Activated naive CD8-positive, alpha-beta T cell treated with anti-CD3 and anti-CD28 coated beads, Interleukin-2, amount 10 ng/mL, durations not matched to agents 7 days and 5 days (primary cell): Measurements from ENCODE around the gene DMWD. TPM values are rescaled to one million over a fixed set of nuclear protein-coding genes. Genes with fewer than 3 reads are reported as not detected.

Source experiments
- ATAC-seq: fragments of 150-1000 bp; cut with Tn5 transposase; one replicate; pipeline ENCODE4 v1.10.0; 2021; ENCODE audit warnings: low read depth, moderate library complexity
- POLR2A ChIA-PET: fragments of 350-600 bp; sonication (Branson Sonifier 250); formaldehyde crosslinking; loops from one replicate; lab custom pipeline; 2021; ENCODE audit warnings: antibody characterized with exemption; lab: Charles Lee
- DNase-seq: peaks from one replicate; pipeline ENCODE4 v3.0.0; 2021
- H3K27ac Mint-ChIP-seq: one replicate; pipeline ENCODE4 v1.8.0; 2022; ENCODE audit warnings: mild to moderate bottlenecking, mixed read lengths
- H3K27me3 Mint-ChIP-seq: one replicate; pipeline ENCODE4 v1.8.0; 2022; ENCODE audit warnings: mild to moderate bottlenecking, moderate library complexity, mixed read lengths
- H3K36me3 Mint-ChIP-seq: one replicate; pipeline ENCODE4 v1.8.0; 2021; ENCODE audit warnings: mild to moderate bottlenecking, mixed read lengths
- H3K4me1 Mint-ChIP-seq: one replicate; pipeline ENCODE4 v1.8.0; 2021; ENCODE audit warnings: mixed read lengths
- H3K4me3 Mint-ChIP-seq: one replicate; pipeline ENCODE4 v1.8.0; 2022; ENCODE audit warnings: mild to moderate bottlenecking, moderate library complexity, mixed read lengths
- H3K9me3 Mint-ChIP-seq: one replicate; pipeline ENCODE4 v1.8.0; 2021; ENCODE audit warnings: mixed read lengths
- total RNA-seq, 2 experiments: library from RNA; stranded (reverse); gene quantifications; one replicate each; pipeline ENCODE4 v1.2.3, GENCODE V29; 2021

DMWD gene
- total RNA-seq, 2 experiments from 2014 or later: 47.0 to 50.6 TPM

DNA sequence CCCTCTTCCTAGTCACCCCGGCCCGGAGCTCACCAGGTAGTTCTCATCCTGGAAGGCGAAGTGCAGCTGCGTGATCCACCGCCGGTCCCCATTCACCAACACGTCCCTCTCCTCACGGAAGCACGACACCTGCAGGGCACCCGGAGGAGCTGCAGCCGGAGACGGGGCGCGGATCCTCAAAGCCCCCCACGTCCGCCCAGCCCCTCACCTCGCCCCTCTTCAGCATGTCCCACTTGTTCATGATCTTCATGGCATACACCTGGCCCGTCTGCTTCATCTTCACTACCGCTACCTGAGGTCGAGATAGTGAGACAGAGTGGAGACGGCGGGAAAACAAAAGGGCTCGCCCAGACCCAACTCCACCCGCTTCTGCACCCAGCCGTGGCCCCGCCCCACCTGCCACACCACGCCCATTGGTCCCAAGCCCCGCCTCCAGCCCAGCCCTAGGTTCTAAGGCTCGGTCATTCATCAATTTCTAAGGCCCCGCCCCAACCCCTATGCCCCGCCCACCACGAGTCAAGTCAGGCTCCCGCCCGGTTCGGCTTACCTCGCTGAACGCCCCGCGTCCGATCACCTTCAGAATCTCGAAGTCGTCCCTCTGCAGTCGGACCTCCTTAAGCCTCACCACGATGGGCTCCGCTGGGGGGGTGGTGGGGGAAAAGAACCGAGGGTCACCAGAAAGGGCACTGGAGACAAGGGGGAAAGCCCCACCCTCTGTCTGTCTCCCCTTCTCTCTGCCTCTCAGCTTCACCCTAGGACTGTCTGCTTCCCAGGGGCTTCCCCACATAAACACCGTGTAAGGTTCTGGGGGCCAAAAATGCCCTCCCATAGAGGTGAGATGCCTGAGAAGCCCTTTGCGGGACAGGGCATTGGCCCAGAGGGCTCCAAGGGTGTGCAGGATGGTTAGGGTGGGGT is 13.2 kb downstream of the DMWD start:
- Mint-ChIP-seq H3K27me3 (peaks cover 38% of the 10 kb centered on the region), H3K9me3 (no peaks in the 10 kb centered on the region), H3K27ac (no peak overlapping the region), H3K4me1 (peaks cover 13% of the 10 kb centered on the region), H3K4me3 (peak overlapping the region; percentile 86), H3K36me3 (no peaks in the 10 kb centered on the region)
- peak; percentile 88 for DNase-seq
- peak; percentile 84 for ATAC-seq
- POLR2A ChIA-PET: interaction anchor here (1.2 kb wide), 3 partner anchors 10 to 12 kb away, joined by 3 to 13 read pairs (median 5); partner anchors contain the start of gene SIX5

DNA sequence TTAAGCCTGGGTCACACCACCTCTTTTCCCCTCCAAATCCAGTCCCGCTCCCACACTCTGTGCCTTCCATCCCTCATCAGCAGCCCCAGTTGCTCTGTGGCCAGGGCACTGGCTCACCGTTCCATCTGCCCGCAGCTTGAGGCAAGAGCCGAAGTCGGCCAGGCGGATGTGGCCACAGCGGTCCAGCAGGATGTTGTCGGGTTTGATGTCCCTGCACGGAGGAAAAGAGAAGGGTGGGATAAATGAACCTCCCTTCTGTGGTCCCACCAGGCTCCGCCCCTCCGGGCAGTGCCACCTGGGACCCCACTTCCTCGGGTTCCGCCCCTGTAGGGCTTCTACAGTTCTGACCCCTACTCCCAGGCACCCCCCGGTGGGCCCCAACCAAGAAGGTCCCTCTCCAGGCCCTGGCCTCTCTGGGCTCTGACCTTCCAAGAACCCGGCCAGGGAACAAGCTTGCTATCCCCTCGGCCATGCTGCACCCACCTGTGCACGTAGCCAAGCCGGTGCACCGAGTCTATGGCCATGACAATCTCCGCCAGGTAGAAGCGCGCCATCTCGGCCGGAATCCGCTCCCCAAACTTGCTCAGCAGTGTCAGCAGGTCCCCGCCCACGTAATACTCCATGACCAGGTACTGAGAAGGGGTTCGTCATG is 14.5 kb downstream of the DMWD start:
- DNase-seq: no peak
- Mint-ChIP-seq H3K27ac (no peak overlapping the region), H3K9me3 (no peaks in the 10 kb centered on the region), H3K4me3 (peak overlapping the region; percentile 18), H3K36me3 (no peaks in the 10 kb centered on the region), H3K27me3 (peaks cover 32% of the 10 kb centered on the region), H3K4me1 (peaks cover 13% of the 10 kb centered on the region)
- ATAC-seq: no peak
- POLR2A ChIA-PET: interaction anchor here (1.2 kb wide), 1 partner anchor 11 kb away, joined by 3 read pairs; no protein-coding TSS in a partner anchor

DNA sequence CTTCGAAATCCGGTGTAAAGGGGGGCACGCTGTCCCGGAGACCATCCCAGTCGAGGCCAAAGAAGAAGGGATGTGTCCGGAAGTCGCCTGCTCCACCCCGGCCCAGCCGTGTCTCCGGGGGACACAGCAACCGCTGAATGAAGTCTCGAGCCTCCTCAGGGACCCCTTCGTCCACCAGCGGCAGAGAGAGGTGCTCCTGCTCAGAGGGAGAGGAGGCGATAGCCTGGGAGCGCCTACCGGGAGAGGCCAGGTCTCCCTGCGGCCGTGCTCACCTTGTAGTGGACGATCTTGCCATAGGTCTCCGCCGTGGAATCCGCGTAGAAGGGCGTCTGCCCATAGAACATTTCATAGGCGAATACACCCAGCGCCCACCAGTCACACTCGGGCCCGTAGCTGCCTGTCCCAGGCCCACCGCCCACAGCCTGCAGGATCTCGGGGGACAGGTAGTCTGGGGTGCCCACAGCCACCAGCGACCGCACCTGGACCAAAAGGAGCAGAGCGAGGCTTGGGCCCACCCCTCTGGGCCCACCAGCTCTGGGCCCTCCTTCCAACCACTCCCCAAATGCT is 15.2 kb downstream of the DMWD start:
- H3K27me3 Mint-ChIP-seq: peaks cover 28% of the 10 kb centered on the region
- DNase-seq: no peak
- no peak overlapping the region for H3K4me3 Mint-ChIP-seq
- POLR2A ChIA-PET: no interaction called here
- no peaks in the 10 kb centered on the region for H3K9me3 Mint-ChIP-seq
- no peaks in the 10 kb centered on the region for H3K36me3 Mint-ChIP-seq
- no peak overlapping the region for H3K27ac Mint-ChIP-seq
- peaks cover 13% of the 10 kb centered on the region for H3K4me1 Mint-ChIP-seq
- ATAC-seq: no peak

- POLR2A ChIA-PET: no interaction called here
- Mint-ChIP-seq H3K36me3 (no peaks in the 10 kb centered on the region), H3K4me1 (peaks cover 16% of the 10 kb centered on the region), H3K4me3 (no peak overlapping the region), H3K27ac (no peak overlapping the region), H3K27me3 (peaks cover 18% of the 10 kb centered on the region), H3K9me3 (no peaks in the 10 kb centered on the region)
- ATAC-seq: no peak
- no peak for DNase-seq
Measured at GRCh38 chr19:45774765-45775164, 17.9 kb downstream of the DMWD start.

DNA sequence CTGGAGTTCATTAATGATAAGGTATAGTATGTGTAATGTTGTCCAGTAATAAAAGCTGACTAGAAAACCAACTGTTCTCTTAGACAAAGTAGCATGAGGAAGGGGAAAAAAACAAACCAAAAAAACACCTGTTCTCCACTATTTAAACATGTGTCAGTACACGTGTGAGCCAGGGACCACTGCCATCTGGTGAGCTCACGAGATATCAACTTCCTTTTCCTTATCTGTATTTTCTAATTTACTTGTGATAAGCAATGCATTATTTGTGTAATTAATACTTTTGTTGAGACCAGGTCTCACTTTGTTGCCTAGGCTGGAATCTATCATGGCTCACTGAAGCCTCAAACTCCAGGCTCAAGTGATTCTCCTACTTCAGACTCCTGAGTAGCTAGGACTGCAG is 19.3 kb downstream of the DMWD start:
- Mint-ChIP-seq H3K36me3 (no peaks in the 10 kb centered on the region), H3K27me3 (peaks cover 11% of the 10 kb centered on the region), H3K4me3 (no peak overlapping the region), H3K4me1 (peaks cover 5% of the 10 kb centered on the region), H3K27ac (no peak overlapping the region), H3K9me3 (no peaks in the 10 kb centered on the region)
- DNase-seq: no peak
- ATAC-seq: no peak
- POLR2A ChIA-PET: no interaction called here

DNA sequence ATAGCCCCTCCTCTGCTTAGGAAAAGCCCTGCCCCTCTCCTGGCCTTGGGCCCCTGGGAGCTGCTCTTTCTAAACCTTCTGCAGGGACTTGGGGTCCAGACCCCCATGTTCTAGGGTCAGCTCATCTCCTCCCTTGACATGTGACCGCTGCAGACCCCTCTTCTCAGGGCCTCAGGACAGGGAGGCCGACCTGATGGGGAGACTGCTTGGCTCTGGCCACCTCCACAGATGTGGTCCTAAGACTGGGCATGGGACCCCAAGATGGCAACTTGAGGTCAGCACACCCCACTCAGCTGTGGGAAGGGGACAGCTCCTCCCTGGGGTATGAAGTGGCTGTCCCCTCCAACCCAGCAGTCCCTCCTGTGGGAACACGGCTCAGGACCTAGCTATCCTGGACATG is 19.7 kb downstream of the DMWD start:
- H3K4me1 Mint-ChIP-seq: peaks cover 5% of the 10 kb centered on the region
- ATAC-seq (no peak), DNase-seq (no peak)
- no peaks in the 10 kb centered on the region for H3K36me3 Mint-ChIP-seq
- peaks cover 12% of the 10 kb centered on the region for H3K27me3 Mint-ChIP-seq
- H3K4me3 Mint-ChIP-seq: no peak overlapping the region
- POLR2A ChIA-PET: no interaction called here
- H3K27ac Mint-ChIP-seq: no peak overlapping the region
- no peaks in the 10 kb centered on the region for H3K9me3 Mint-ChIP-seq

GRCh38 chr19:45772130-45772840 is 20.4 kb downstream of the DMWD start:
- H3K36me3 Mint-ChIP-seq: no peaks in the 10 kb centered on the region
- no peak for ATAC-seq
- DNase-seq: no peak
- no peak overlapping the region for H3K27ac Mint-ChIP-seq
- H3K27me3 Mint-ChIP-seq: peaks cover 15% of the 10 kb centered on the region
- H3K9me3 Mint-ChIP-seq: no peaks in the 10 kb centered on the region
- POLR2A ChIA-PET: interaction anchor here (0.8 kb wide), 1 partner anchor 23 kb away, joined by 3 read pairs; no protein-coding TSS in a partner anchor
- no peak overlapping the region for H3K4me3 Mint-ChIP-seq
- H3K4me1 Mint-ChIP-seq: peaks cover 5% of the 10 kb centered on the region

- Mint-ChIP-seq H3K27ac (no peak overlapping the region), H3K4me3 (peak overlapping the region; percentile 40)
- POLR2A ChIA-PET: interaction anchor here (0.8 to 1.1 kb wide), 2 partner anchors 24 to 246 kb away, joined by 3 to 4 read pairs; no protein-coding TSS in a partner anchor
Measured at GRCh38 chr19:45771311-45771933, 21.2 kb downstream of the DMWD start.

DNA sequence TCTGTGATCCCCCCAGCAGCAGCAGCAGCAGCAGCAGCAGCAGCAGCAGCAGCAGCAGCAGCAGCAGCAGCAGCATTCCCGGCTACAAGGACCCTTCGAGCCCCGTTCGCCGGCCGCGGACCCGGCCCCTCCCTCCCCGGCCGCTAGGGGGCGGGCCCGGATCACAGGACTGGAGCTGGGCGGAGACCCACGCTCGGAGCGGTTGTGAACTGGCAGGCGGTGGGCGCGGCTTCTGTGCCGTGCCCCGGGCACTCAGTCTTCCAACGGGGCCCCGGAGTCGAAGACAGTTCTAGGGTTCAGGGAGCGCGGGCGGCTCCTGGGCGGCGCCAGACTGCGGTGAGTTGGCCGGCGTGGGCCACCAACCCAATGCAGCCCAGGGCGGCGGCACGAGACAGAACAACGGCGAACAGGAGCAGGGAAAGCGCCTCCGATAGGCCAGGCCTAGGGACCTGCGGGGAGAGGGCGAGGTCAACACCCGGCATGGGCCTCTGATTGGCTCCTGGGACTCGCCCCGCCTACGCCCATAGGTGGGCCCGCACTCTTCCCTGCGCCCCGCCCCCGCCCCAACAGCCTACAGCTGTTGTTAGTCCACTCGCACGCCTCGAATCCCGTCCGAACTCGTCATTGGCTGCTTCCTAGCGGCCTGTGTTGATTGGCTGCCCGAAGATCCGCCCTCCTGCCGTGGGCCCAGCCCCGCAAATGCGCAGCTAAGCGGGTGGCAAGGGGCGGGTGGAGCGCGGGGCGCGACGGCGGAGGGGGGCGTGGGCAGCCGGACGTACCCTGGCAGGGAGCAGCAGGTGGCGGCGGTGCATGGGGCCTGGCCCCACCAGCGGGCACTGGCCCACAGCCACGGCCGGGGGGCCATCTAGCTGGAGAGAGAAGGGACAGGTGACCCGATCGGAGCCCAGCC is 22.2 kb downstream of the DMWD start:
- ATAC-seq: peak; percentile 71
- H3K27ac Mint-ChIP-seq: peak overlapping the region; percentile 86
- peak overlapping the region; percentile 91 for H3K4me3 Mint-ChIP-seq
- no peaks in the 10 kb centered on the region for H3K36me3 Mint-ChIP-seq
- H3K27me3 Mint-ChIP-seq: peaks cover 11% of the 10 kb centered on the region
- POLR2A ChIA-PET: interaction anchor here (0.6 to 3.0 kb wide), 8 partner anchors 9 to 247 kb away, joined by 3 to 37 read pairs (median 10); partner anchors contain the start of genes DMWD and IRF2BP1
- peaks cover 5% of the 10 kb centered on the region for H3K4me1 Mint-ChIP-seq
- no peaks in the 10 kb centered on the region for H3K9me3 Mint-ChIP-seq
- peak; percentile 96 for DNase-seq

More at GRCh38 chr19:45771311-45771933, 21.2 kb downstream of the DMWD start:
- H3K9me3 Mint-ChIP-seq: no peaks in the 10 kb centered on the region
- H3K36me3 Mint-ChIP-seq: no peaks in the 10 kb centered on the region
- ATAC-seq (no peak), DNase-seq (peak; percentile 38)
- H3K4me1 Mint-ChIP-seq: peaks cover 5% of the 10 kb centered on the region
- H3K27me3 Mint-ChIP-seq: peaks cover 11% of the 10 kb centered on the region

GRCh38 chr19:45769821-45770191 is 22.8 kb downstream of the DMWD start:
- Mint-ChIP-seq H3K27me3 (peaks cover 14% of the 10 kb centered on the region), H3K27ac (peak overlapping the region; percentile 86), H3K4me1 (peaks cover 5% of the 10 kb centered on the region), H3K36me3 (no peaks in the 10 kb centered on the region), H3K4me3 (peak overlapping the region; percentile 91), H3K9me3 (no peaks in the 10 kb centered on the region)
- DNase-seq (no peak), ATAC-seq (peak; percentile 37)
- POLR2A ChIA-PET: interaction anchor here (0.6 to 3.0 kb wide), 12 partner anchors 9 to 823 kb away, joined by 4 to 37 read pairs (median 9); partner anchors contain the start of genes CCDC61, DMWD, FBXO46 and IRF2BP1

GRCh38 chr19:45768984-45769782 is 23.5 kb downstream of the DMWD start, which contains the start of gene SIX5:
Gene SIX5, minus strand, starts transcription at chr19:45769252. Its CDS starts 408 bp downstream, at chr19:45768844.
- Mint-ChIP-seq H3K27ac (peak within 1 kb of the TSS; percentile 86), H3K4me1 (peaks cover 5% of the 10 kb centered on the region), H3K9me3 (no peaks in the 10 kb centered on the region), H3K4me3 (peak within 1 kb of the TSS; percentile 91), H3K36me3 (no peaks in the 10 kb centered on the region), H3K27me3 (peaks cover 17% of the 10 kb centered on the region)
- peak; percentile 70 for ATAC-seq
- POLR2A ChIA-PET: interaction anchor here (0.6 to 3.0 kb wide), 17 partner anchors 10 to 1841 kb away, joined by 3 to 37 read pairs (median 7); partner anchors contain the start of genes CCDC61, DMPK, DMWD and FBXO46
- DNase-seq: peak; percentile 99
